MG63 (cell line): ENCODE measurements around the gene MMP7. TPM values are rescaled to one million over a fixed set of nuclear protein-coding genes. Genes with fewer than 3 reads are reported as not detected.

Source experiments
- DNase-seq: peaks from one replicate; pipeline ENCODE4 v3.0.0-alpha.2; 2020
- H3K27me3 ChIP-seq: fragments of 250-450 bp; sonication (Bioruptor Pico); 2 replicates; pipeline ENCODE4 v1.5.1; 2020; ENCODE audit warnings: mild to moderate bottlenecking, moderate library complexity
- H3K36me3 ChIP-seq: fragments of 250-450 bp; sonication (Bioruptor Pico); 2 replicates; pipeline ENCODE4 v1.5.1; 2020; ENCODE audit warnings: mild to moderate bottlenecking, moderate library complexity
- H3K4me3 ChIP-seq: fragments of 250-450 bp; sonication (Bioruptor Pico); 2 replicates; pipeline ENCODE4 v1.5.1; 2020; ENCODE audit warnings: mild to moderate bottlenecking, moderate library complexity
- H3K9me3 ChIP-seq: fragments of 250-450 bp; sonication (Bioruptor Pico); 2 replicates; pipeline ENCODE4 v1.5.1; 2020; ENCODE audit warnings: mild to moderate bottlenecking, moderate library complexity
- total RNA-seq: library from RNA; depleted of rRNA; stranded (reverse); fragments of >200 nt; shearing (Covaris generic); gene quantifications from 2 replicates; pipeline ENCODE4 v1.2.3, GENCODE V29; 2014; ENCODE audit warnings: low replicate concordance

MMP7 gene
- total RNA-seq, 1 experiment from 2014 or later = not detected

DNA sequence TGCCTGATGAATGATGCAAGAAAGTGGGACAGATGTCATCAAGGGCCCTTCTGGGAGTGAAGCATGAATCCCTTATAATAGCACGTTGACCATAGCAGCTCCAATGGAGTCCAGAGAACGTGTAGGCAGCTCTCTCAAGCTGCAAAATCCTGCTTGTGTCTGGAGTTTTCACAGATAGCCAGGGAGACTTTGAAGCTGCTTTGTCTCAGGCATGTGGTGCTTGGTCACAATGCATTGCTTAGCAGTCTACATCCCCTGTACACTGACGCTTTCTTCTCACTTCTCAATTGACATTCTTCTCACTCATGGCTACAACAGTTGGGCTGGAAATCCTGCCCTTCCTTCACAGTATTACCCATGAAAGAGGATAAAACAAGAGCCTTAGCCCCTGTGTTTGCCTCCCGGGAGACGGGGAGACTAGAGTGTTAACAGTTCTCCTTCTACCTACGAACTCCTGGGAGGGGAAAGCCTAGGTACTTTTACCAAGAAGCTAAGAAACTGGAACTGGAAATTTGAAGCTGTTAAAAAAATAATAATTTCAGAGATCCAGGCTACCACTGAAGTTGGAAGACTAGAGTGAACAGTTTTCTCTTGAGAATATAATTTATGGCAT lies 20.7 kb upstream of the MMP7 start:
- no peak for DNase-seq
- H3K36me3 ChIP-seq = no peaks in the 10 kb centered on the region
- no peaks in the 10 kb centered on the region for H3K27me3 ChIP-seq

DNA sequence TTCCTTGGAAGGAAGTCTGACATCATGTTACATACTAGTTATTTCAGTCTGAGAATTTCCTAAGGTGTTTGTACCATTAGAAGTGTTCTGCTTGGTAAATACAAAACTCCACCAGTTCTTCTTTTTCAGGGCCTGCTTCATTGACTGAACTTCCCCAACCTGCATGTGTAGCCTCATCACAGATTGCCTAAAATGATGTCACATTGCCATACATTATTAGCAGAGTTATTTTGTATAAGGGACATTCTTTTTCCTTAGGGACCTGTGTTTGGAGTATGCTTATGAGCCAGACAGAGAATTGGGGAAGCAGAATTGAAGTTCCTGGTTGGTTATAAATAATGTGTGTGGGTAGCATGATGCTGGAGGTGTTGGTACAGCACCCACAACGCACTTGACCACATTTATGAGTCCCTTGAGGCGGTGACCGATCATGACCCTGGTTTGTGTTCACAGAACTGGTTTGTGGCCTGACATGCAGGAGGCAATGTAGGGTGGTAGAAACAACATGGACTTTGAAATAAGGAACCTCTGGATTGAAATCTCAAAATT lies 16.4 kb upstream of the MMP7 start:
- Histone ChIP-seq H3K27me3 (no peaks in the 10 kb centered on the region), H3K9me3 (no peaks in the 10 kb centered on the region), H3K4me3 (no peak overlapping the region), H3K36me3 (no peaks in the 10 kb centered on the region)
- DNase-seq = no peak

More for the DNA sequence above, 20.7 kb upstream of the MMP7 start:
- no peaks in the 10 kb centered on the region for H3K9me3 ChIP-seq
- H3K4me3 ChIP-seq = no peak overlapping the region

DNA sequence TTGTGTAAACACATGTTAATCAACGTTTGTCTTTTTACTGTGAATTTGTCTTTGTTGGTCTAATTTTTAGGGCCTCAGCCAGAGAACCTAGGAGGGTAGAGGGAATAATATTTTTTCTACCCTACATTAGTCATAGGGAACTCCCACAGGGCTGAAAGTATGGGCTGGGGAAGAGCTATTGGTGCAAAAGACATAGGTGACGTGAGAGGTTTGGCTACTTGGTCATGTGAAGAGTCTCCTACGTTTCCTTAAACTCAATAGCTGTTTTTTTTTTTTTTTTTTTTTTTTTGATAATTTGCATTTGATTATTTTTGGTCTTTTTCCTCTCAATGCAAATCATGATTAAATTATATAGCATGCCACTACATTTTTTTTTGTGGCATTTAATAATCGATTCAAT lies 15.9 kb upstream of the MMP7 start:
- Histone ChIP-seq H3K4me3 (no peak overlapping the region), H3K36me3 (no peaks in the 10 kb centered on the region), H3K9me3 (no peaks in the 10 kb centered on the region), H3K27me3 (no peaks in the 10 kb centered on the region)
- DNase-seq = no peak

DNA sequence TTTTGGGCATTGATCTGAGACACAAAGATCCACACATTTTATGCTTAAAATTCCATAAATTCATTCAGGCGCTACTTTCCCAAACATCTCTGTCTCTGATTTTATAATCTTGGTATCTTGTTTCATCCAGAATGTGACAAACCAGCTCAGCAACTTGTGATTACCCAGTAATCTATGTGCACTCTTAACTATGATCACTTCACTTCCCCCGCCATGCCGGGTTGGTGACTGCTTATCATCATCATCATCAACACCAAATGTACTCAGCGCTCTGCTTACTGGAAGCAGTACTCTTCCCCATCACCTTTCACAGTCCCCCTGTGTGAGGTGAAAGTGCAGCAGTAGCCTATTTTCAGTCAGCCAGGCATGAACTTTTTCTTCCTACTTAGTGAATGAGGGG lies 15.2 kb upstream of the MMP7 start:
- H3K9me3 ChIP-seq = no peaks in the 10 kb centered on the region
- no peaks in the 10 kb centered on the region for H3K27me3 ChIP-seq
- no peaks in the 10 kb centered on the region for H3K36me3 ChIP-seq
- no peak for DNase-seq
- no peak overlapping the region for H3K4me3 ChIP-seq

DNA sequence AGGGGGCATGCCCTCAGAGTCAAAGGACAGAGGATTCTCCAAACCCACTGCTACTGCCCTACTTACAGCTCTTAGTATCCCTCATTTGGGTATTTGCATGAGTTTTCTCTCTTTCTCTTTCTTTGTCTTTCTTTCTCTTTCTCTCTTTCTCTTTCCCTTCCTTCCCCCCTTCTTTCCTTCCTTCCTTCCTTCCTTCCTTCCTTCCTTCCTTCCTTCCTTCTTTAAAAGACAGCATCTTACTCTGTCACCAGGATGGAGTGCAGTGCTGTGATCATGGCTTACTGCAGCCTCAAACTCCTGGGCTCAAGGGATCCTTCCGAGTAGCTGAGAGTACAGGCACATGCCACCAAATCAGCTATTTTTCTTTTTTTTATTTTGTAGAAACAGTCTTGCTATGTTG lies 14.0 kb upstream of the MMP7 start:
- Histone ChIP-seq H3K27me3 (no peaks in the 10 kb centered on the region), H3K36me3 (no peaks in the 10 kb centered on the region), H3K9me3 (no peaks in the 10 kb centered on the region), H3K4me3 (no peak overlapping the region)
- no peak for DNase-seq

DNA sequence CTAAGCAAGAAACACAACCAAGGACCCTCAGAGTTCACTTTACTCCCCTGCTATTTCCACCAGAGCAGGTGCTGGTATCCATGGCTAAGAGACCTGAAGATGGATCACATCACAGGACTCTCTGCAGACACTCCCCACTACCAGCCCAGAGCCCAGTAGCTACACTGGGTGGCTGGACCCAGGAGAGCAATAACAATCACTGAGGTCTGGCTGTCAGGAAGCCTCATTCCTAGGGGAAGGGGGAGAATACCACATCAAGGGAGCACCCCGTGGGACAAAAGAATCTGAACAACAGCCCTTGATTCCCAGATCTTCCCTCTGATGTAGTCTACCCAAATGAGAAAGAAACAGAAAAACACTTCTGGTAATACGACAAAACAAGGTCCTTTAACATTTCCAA lies 9.0 kb upstream of the MMP7 start:
- no peaks in the 10 kb centered on the region for H3K9me3 ChIP-seq

DNA sequence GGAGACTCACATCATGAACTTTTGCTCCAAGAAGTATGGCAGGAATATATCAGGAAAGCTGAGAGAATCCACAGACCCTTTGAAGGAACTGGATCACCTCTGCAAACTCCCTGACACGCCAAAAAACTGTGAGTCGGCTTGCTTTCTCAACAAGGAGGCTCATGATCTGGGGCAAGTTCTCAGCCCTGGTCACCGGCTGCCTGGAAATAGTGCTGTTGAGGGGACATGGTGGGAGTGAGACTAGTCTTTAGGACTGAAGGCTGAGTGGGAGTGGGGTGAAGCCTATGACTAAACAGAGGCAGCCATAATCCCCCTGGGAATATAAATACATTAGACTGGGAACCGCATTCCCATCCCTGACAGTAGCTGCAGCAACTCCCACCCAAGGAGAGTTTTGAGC lies 8.4 kb upstream of the MMP7 start:
- Histone ChIP-seq H3K9me3 (no peaks in the 10 kb centered on the region), H3K36me3 (no peaks in the 10 kb centered on the region), H3K4me3 (no peak overlapping the region), H3K27me3 (peaks cover 10% of the 10 kb centered on the region)
- DNase-seq = no peak

More for the DNA sequence above, 9.0 kb upstream of the MMP7 start:
- H3K36me3 ChIP-seq = no peaks in the 10 kb centered on the region
- H3K4me3 ChIP-seq = no peak overlapping the region
- no peak for DNase-seq
- H3K27me3 ChIP-seq = peaks cover 8% of the 10 kb centered on the region

DNA sequence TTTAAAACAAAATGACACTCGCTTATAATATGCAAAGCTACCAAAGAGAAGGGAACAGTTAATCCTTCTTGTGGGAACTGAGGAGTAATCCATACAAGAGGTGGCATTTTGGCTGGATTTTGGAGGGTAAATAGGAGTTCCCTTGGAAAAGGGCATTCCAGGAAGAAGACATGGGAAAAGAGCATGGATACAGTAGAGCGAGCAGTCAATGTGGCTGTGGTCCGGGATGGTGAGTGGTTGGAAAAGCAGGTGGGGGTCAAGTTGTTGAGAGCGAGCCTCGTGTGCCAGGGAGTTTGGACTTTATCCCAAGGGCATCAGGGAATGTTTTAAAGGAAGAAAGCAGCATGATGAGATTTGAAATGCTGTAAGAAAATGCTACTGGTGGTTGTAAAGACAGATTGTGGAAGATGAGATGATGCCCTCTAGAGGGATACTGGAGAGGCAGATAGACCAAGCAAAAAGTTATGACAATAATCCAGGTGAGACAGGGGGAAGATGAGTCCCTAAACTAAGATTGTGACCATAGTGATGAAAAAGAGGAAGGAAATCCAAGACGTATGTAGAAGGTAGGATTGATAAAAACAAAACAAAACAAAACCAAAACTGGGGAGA lies 3.8 kb upstream of the MMP7 start:
- DNase-seq = no peak
- H3K4me3 ChIP-seq = no peak overlapping the region

DNA sequence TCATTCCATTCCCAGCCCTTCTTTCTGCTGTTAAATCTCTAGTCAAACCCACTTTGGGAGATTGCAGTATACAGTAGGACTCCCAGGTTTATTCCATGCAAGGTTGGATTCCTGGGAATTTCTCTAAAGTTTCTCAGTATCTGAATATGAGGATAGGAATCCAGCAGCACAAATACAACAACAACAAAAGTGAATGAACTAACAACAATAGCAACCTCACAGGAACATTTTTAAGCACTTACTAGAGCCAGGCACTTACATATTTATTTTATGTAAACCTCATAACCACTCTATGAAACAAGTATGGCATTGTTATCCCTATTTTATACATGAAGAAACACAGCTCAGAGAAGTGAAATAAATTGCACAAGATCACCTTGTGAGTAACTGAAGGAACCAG lies 1.9 kb downstream of the MMP7 start:
- H3K27me3 ChIP-seq = no peaks in the 10 kb centered on the region
- no peak for DNase-seq
- no peaks in the 10 kb centered on the region for H3K9me3 ChIP-seq
- no peaks in the 10 kb centered on the region for H3K36me3 ChIP-seq
- no peak overlapping the region for H3K4me3 ChIP-seq

More for the DNA sequence above, 3.8 kb upstream of the MMP7 start:
- H3K27me3 ChIP-seq = peaks cover 10% of the 10 kb centered on the region
- H3K9me3 ChIP-seq = no peaks in the 10 kb centered on the region
- H3K36me3 ChIP-seq = no peaks in the 10 kb centered on the region

DNA sequence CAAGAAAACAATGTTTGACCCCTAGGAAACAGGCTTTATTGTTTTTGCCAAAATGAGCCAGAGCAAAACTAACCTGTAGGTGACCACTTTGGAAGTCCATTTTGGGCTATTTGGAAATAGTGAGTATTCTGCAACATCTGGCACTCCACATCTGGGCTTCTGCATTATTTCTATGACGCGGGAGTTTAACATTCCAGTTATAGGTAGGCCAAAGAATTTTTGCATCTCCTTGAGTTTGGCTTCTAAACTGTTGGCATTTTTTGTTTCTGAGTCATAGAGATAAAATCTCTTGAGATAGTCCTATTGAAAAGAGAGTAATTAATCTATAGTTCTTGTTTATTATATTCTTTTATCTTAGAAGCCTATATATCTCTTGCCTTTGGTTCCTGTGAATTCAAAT lies 2.9 kb downstream of the MMP7 start:
- no peak overlapping the region for H3K4me3 ChIP-seq
- DNase-seq = no peak
- no peaks in the 10 kb centered on the region for H3K27me3 ChIP-seq
- H3K9me3 ChIP-seq = no peaks in the 10 kb centered on the region
- no peaks in the 10 kb centered on the region for H3K36me3 ChIP-seq

DNA sequence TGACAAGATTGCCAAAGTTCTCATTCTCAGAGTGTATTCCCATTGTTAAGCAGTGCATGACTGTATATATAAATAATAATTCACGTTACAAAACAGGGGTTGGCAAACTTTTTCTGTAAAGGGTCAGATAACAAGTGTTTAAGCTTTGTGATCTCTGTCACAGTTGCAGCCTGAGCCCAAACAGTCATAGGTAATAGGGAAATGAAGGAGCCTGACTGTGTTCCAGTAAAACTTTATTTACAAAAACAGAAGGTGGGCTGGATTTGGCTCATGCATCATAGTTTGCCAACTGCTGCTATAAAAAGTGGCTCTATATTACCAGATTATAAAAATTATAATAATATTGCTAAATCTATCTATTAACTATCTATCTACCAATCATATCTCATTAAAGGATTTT lies 3.5 kb downstream of the MMP7 start:
- no peaks in the 10 kb centered on the region for H3K9me3 ChIP-seq
- DNase-seq = no peak
- no peaks in the 10 kb centered on the region for H3K36me3 ChIP-seq
- no peak overlapping the region for H3K4me3 ChIP-seq
- H3K27me3 ChIP-seq = no peaks in the 10 kb centered on the region

DNA sequence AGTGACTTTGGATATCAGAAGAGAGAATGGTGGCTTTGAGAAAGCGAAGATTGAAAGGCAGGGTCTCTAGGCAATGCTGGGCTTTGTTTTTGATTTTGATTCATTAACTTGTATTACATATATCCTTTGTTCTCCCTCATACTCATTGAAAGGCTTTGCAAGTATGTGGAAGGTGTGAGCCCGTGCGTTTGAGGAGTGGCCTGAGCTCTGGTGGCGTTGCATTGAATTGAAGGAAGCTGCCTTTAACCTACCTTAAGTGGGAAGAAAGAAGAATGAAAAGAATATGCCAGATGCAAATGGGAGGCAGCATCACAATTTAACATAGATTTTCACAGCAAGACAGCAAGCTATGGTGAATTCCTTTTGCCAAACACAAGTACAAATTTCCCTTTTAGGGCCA lies 6.7 kb downstream of the MMP7 start:
- Histone ChIP-seq H3K9me3 (no peaks in the 10 kb centered on the region), H3K27me3 (peaks cover 2% of the 10 kb centered on the region), H3K36me3 (no peaks in the 10 kb centered on the region), H3K4me3 (no peak overlapping the region)
- DNase-seq = no peak

DNA sequence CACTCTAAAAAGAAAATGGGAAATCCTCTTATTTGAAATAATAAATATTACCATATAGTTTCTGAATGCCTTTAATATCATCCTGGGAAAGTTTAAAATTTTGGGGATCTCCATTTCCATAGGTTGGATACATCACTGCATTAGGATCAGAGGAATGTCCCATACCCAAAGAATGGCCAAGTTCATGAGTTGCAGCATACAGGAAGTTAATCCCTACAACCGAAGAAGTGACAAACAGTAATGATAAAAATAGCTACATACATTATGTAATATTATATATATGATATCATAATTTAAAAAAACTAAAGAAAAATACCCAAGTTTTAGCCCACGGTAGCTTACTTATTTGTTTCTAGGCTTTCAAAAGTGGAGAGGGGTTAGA lies 7.4 kb downstream of the MMP7 start:
- Histone ChIP-seq H3K9me3 (no peaks in the 10 kb centered on the region), H3K4me3 (no peak overlapping the region), H3K36me3 (no peaks in the 10 kb centered on the region), H3K27me3 (peaks cover 2% of the 10 kb centered on the region)
- no peak for DNase-seq

DNA sequence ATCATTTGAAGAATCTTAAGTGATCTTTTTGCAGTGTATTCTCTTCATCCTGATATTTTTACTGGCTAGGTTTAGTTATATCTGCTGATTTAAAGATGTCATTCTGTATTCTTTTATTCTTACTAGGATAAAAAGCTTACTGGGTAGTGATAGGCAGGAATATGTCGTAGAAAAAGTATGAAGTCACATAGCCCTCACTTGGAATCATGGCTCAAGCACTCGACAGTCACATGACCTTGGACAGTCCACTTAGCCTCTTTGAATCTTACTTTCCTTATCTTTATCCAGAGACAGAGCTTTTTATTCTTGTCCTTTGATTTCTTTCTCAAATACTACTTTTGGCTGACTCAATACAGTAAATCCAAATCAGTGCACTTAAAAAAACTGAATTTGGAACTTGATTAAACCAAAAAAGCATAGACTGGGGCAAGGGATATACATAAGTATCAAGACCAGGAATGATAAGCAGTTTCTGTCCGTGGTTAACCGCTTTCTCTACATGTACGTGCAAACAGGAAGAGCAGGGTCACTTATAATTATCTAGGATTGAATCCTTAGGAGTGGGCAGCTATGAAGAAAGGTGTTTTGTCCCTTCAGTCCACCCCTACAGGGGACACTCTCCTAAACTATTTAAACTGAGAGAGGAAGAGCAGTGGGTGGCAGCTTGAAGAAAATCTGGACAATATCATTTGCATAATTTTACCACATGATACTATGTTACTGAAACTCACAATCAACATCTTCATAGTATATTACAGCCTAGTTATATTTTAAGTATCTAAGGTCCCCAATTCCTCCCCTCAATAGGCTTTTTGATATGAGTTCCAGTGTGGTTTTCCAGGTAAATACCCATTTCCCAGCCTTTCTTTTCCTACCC lies 8.0 kb downstream of the MMP7 start:
- no peaks in the 10 kb centered on the region for H3K36me3 ChIP-seq
- peaks cover 2% of the 10 kb centered on the region for H3K27me3 ChIP-seq
- no peaks in the 10 kb centered on the region for H3K9me3 ChIP-seq
- H3K4me3 ChIP-seq = no peak overlapping the region
- DNase-seq = no peak

DNA sequence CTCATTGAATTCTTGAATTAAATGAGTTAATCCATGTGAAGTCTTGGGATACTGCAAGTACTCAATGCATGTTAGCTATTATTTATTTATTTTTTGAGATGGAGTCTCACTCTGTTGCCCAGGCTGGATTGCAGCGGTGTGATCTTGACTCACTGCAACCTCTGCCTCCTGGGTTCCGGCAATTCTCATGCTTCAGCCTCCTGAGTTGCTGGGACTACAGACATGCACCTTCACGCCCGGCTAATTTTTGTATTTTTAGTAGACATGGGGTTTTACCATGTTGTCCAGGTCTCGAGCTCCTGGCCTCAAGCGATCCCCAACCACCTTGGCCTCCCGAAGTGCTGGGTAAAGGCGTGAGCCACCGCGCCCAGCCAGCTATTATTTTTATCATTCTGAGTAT lies 9.4 kb downstream of the MMP7 start:
- H3K27me3 ChIP-seq = peaks cover 2% of the 10 kb centered on the region
- no peak for DNase-seq
- H3K36me3 ChIP-seq = no peaks in the 10 kb centered on the region
- H3K9me3 ChIP-seq = no peaks in the 10 kb centered on the region
- H3K4me3 ChIP-seq = no peak overlapping the region

DNA sequence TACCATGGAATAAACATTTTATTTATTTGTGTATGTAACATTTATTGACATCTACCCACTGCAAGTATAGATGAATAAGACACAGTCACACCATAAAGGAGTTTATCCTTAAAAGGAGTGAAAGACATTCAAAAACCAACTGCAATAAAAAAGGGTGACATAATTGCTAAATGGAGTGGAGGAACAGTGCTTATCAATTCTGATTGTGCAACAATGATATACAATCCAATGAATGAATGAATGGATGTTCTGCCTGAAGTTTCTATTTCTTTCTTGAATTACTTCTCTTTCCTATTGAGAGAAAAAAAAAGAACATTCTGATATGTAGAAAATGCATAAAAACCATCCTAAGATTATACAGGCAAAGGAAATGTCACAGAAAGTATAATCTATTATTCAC lies 10.0 kb downstream of the MMP7 start:
- no peak overlapping the region for H3K4me3 ChIP-seq
- H3K9me3 ChIP-seq = no peaks in the 10 kb centered on the region
- peaks cover 2% of the 10 kb centered on the region for H3K27me3 ChIP-seq
- no peaks in the 10 kb centered on the region for H3K36me3 ChIP-seq
- DNase-seq = no peak

DNA sequence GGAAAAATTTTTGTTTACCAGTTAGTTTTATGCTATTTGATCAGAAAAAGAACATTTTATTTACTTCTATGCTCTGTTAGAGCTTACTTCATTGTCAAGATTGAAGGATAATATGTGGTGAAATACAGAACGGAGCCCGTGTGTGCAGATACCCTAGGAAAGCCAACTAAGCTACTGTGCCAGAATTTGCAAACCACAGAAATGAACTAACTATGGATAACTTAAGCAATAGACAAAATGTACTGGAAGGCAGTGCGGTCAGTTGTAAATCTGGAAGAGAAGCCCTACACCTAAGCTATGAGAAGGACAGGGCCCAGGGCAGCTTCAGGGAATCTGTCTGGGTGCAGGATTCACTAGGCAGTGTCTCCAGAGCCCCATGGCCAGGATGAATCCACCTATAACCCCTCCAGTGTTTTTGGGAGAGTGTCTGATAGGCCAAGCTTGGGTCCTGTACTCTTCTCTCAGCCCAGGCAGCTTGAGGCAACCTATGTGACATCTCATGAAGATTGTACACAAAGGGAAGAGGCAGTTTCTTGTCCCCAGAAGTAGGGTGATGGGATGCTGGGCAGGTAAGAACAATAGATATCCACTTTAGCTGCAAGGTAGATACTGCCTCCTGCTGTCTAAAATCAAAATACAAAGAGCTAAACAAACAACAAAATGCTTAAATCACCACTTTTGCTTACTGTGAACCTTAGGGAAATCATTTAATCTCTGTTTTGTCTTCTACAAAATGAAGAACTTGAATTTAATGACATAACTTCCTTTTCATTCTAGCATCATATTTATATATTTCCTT lies 12.1 kb downstream of the MMP7 start:
- Histone ChIP-seq H3K9me3 (no peaks in the 10 kb centered on the region), H3K27me3 (peaks cover 2% of the 10 kb centered on the region), H3K4me3 (no peak overlapping the region), H3K36me3 (no peaks in the 10 kb centered on the region)
- DNase-seq = no peak
